CD4-positive, alpha-beta T cell treated with Interleukin-17A for 1 hour (primary cell): ENCODE measurements around the gene LBH.

ENCODE experiments used
- DNase-seq: peaks from one replicate; pipeline ENCODE4 v3.0.0-alpha.2; 2020

Gene LBH

GRCh38 chr2:30231212-30231995 is at the start of gene LBH:
LBH (plus strand) TSS chr2:30231534; CDS start chr2:30231739, 205 bp downstream.
- peak; percentile 95 for DNase-seq

GRCh38 chr2:30184035-30184434 is 47.3 kb upstream of the LBH start:
- no peak for DNase-seq

GRCh38 chr2:30185178-30185577 is 46.2 kb upstream of the LBH start:
- DNase-seq = no peak

GRCh38 chr2:30188292-30188691 is 43.0 kb upstream of the LBH start:
- DNase-seq = no peak

- no peak for DNase-seq
These were observed 40.7 kb upstream of the LBH start for GRCh38 chr2:30190637-30191036.

- DNase-seq = no peak
These were observed 40.2 kb upstream of the LBH start for GRCh38 chr2:30191107-30191506.

- DNase-seq = no peak
These were observed 39.5 kb upstream of the LBH start for GRCh38 chr2:30191819-30192271.

- no peak for DNase-seq
These were observed 39.0 kb upstream of the LBH start for GRCh38 chr2:30192314-30192713.

- no peak for DNase-seq
These were observed 38.1 kb upstream of the LBH start for GRCh38 chr2:30193104-30193681.

GRCh38 chr2:30194421-30194820 is 36.9 kb upstream of the LBH start:
- no peak for DNase-seq

GRCh38 chr2:30195016-30195415 is 36.3 kb upstream of the LBH start:
- no peak for DNase-seq

- no peak for DNase-seq
These were observed 33.7 kb upstream of the LBH start for GRCh38 chr2:30197570-30198192.

GRCh38 chr2:30201990-30202389 is 29.3 kb upstream of the LBH start:
- no peak for DNase-seq

GRCh38 chr2:30203156-30203555 is 28.2 kb upstream of the LBH start:
- DNase-seq = no peak

- no peak for DNase-seq
These were observed 27.1 kb upstream of the LBH start for GRCh38 chr2:30204281-30204680.

GRCh38 chr2:30205456-30205855 is 25.9 kb upstream of the LBH start:
- DNase-seq = no peak

GRCh38 chr2:30206461-30207430 is 24.6 kb upstream of the LBH start:
- DNase-seq = no peak

GRCh38 chr2:30208453-30208852 is 22.9 kb upstream of the LBH start:
- peak; percentile 58 for DNase-seq

- peak; percentile 25 for DNase-seq
These were observed 22.1 kb upstream of the LBH start for GRCh38 chr2:30209227-30209626.

- no peak for DNase-seq
These were observed 18.0 kb upstream of the LBH start for GRCh38 chr2:30213326-30213725.

- no peak for DNase-seq
These were observed 17.3 kb upstream of the LBH start for GRCh38 chr2:30213907-30214463.

- DNase-seq = no peak
These were observed 15.2 kb upstream of the LBH start for GRCh38 chr2:30216157-30216556.
